ENCODE measurements around the gene TAS1R3. TPM values are rescaled to one million over a fixed set of nuclear protein-coding genes. Genes with fewer than 3 reads are reported as not detected.

TAS1R3 gene
- total RNA-seq, 1 experiment from 2014 or later: 0.07 TPM

- H3K9me2 ChIP-seq (ENCODE audit: insufficient read depth): no peaks in the 10 kb centered on the region
- intact Hi-C loops (cut with micrococcal nuclease): no loop called here
- no peak overlapping the region for H3K4me2 ChIP-seq (ENCODE audit: low read length)
- H3K27me3 ChIP-seq (ENCODE audit: insufficient read depth, low read length): no peaks in the 10 kb centered on the region
- peaks cover 19 to 44% of the 10 kb centered on the region in 2 experiments for H3K36me3 ChIP-seq (ENCODE audit: control insufficient read depth in 1 of 2, insufficient read depth in 2 of 2, low read length in 2 of 2)
- RAD21 ChIA-PET (ENCODE audit: low non-redundant PET in 1 of 2, low total read pairs in 2 of 2, uncharacterized antibody in 2 of 2, unreplicated experiment in 2 of 2): no interaction called here
- POLR2A ChIA-PET: no interaction called here
- DNase-seq (ENCODE audit: low read depth, low spot score) (no peak), ATAC-seq (no peak)
- peak overlapping the region; percentile 14; the same call in 1 of the 2 replicates for H3K27ac ChIP-seq (ENCODE audit: low read depth, low read length)
- H3K9ac ChIP-seq (ENCODE audit: low read length): no peak overlapping the region
- peaks cover 24 to 47% of the 10 kb centered on the region in 2 experiments for H3K4me1 ChIP-seq (ENCODE audit: control insufficient read depth in 1 of 2, insufficient read depth in 2 of 2, low read length in 2 of 2)
- no peak overlapping the region for H3K4me3 ChIP-seq (replicated peaks in 1 of 2; ENCODE audit: low read depth in 1 of 2, low read length in 2 of 2)
- H2AFZ ChIP-seq (ENCODE audit: low read depth, low read length, poor library complexity, severe bottlenecking): no peak overlapping the region
- no TSS peak for BruUV-seq (replicated peaks)
- H3K79me2 ChIP-seq (ENCODE audit: insufficient read depth, low read length): peaks cover 90% of the 10 kb centered on the region
- H4K20me1 ChIP-seq (ENCODE audit: insufficient read depth): peaks cover 9% of the 10 kb centered on the region; the same call in 1 of the 2 replicates
- H3K9me3 ChIP-seq (ENCODE audit: control insufficient read depth in 1 of 2, insufficient read depth in 1 of 2, low read depth in 1 of 2, low read length in 2 of 2): no peaks in the 10 kb centered on the region
- CTCF ChIA-PET: no interaction called here
- TF ChIP-seq JUND (IDR thresholded peaks at IDR 0.05) (no peak), EGR1 (IDR thresholded peaks at IDR 0.05; ENCODE audit: low read depth) (no peak)
- TF ChIP-seq, protein P1, sequence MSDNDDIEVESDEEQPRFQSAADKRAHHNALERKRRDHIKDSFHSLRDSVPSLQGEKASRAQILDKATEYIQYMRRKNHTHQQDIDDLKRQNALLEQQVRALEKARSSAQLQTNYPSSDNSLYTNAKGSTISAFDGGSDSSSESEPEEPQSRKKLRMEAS (IDR thresholded peaks at IDR 0.05): no peak
These were observed 16.9 kb upstream of the TAS1R3 start for GRCh38 chr1:1314237-1314586.

- no peak for TF ChIP-seq ELF1 (IDR thresholded peaks at IDR 0.05; ENCODE audit: borderline replicate concordance, low read depth)
- TF ChIP-seq, protein P2, sequence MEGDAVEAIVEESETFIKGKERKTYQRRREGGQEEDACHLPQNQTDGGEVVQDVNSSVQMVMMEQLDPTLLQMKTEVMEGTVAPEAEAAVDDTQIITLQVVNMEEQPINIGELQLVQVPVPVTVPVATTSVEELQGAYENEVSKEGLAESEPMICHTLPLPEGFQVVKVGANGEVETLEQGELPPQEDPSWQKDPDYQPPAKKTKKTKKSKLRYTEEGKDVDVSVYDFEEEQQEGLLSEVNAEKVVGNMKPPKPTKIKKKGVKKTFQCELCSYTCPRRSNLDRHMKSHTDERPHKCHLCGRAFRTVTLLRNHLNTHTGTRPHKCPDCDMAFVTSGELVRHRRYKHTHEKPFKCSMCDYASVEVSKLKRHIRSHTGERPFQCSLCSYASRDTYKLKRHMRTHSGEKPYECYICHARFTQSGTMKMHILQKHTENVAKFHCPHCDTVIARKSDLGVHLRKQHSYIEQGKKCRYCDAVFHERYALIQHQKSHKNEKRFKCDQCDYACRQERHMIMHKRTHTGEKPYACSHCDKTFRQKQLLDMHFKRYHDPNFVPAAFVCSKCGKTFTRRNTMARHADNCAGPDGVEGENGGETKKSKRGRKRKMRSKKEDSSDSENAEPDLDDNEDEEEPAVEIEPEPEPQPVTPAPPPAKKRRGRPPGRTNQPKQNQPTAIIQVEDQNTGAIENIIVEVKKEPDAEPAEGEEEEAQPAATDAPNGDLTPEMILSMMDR (IDR thresholded peaks at IDR 0.05 in 2 of 3, conservative IDR thresholded peaks at IDR 0.05 in 1 of 3; ENCODE audit: borderline replicate concordance in 1 of 3, insufficient read depth in 1 of 3, low read depth in 2 of 3, low read length in 2 of 3): no peak
- H3K9me3 ChIP-seq (ENCODE audit: control insufficient read depth in 1 of 2, insufficient read depth in 1 of 2, low read depth in 1 of 2, low read length in 2 of 2): no peaks in the 10 kb centered on the region
- H3K36me3 ChIP-seq (ENCODE audit: control insufficient read depth in 1 of 2, insufficient read depth in 2 of 2, low read length in 2 of 2): peaks cover 19 to 48% of the 10 kb centered on the region in 2 experiments
- peaks cover 90% of the 10 kb centered on the region for H3K79me2 ChIP-seq (ENCODE audit: insufficient read depth, low read length)
- H3K9ac ChIP-seq (ENCODE audit: low read length): no peak overlapping the region
- no peak for ATAC-seq
- H3K4me2 ChIP-seq (ENCODE audit: low read length): no peak overlapping the region
- H3K4me1 ChIP-seq (ENCODE audit: control insufficient read depth in 1 of 2, insufficient read depth in 2 of 2, low read length in 2 of 2): peaks cover 23 to 48% of the 10 kb centered on the region in 2 experiments
- CTCF ChIA-PET: no interaction called here
- intact Hi-C loops (cut with micrococcal nuclease): no loop called here
- RAD21 ChIA-PET (ENCODE audit: low non-redundant PET in 1 of 2, low total read pairs in 2 of 2, uncharacterized antibody in 2 of 2, unreplicated experiment in 2 of 2): no interaction called here
- no peak for DNase-seq (ENCODE audit: low read depth, low spot score)
- H3K27ac ChIP-seq (ENCODE audit: low read depth, low read length): peak overlapping the region; percentile 26; the same call in 1 of the 2 replicates
- POLR2A ChIA-PET: no interaction called here
- H3K4me3 ChIP-seq (replicated peaks in 1 of 2; ENCODE audit: low read depth in 1 of 2, low read length in 2 of 2): no peak overlapping the region
- no peak overlapping the region for H2AFZ ChIP-seq (ENCODE audit: low read depth, low read length, poor library complexity, severe bottlenecking)
- H3K9me2 ChIP-seq (ENCODE audit: insufficient read depth): no peaks in the 10 kb centered on the region
- H3K27me3 ChIP-seq (ENCODE audit: insufficient read depth, low read length): no peaks in the 10 kb centered on the region
- H4K20me1 ChIP-seq (ENCODE audit: insufficient read depth): peaks cover 9% of the 10 kb centered on the region; the same call in 1 of the 2 replicates
- BruUV-seq (replicated peaks): no TSS peak
These were observed 16.3 kb upstream of the TAS1R3 start for GRCh38 chr1:1314678-1315335.

All from HCT116 (cell line).